Tibial nerve (tissue), 4 donors: Measurements from ENCODE around the gene C4orf17. TPM values are rescaled to one million over a fixed set of nuclear protein-coding genes. Genes with fewer than 3 reads are reported as not detected.

Experiments
- DNase-seq, 2 donors: peaks; one replicate each; pipeline ENCODE4 v3.0.0-alpha.2; 2019; ENCODE audit warnings: low spot score in 2 of 2
- H3K27ac ChIP-seq, 4 donors: fragments of 200-600 bp; sonication (generic) in 3 of 4; one replicate each; pipeline ENCODE4 v1.5.1; 2017 to 2019; ENCODE audit warnings: mild to moderate bottlenecking in 1 of 4
- H3K27me3 ChIP-seq, 2 donors: fragments of 200-600 bp; sonication (generic) in 1 of 2; one replicate each; pipeline versions ENCODE4 v1.5.1 to v1.6.0; 2017 to 2019
- H3K36me3 ChIP-seq, 3 donors: fragments of 200-600 bp; sonication (generic); one replicate each; pipeline ENCODE4 v1.5.1; 2018 to 2019
- H3K4me1 ChIP-seq, 4 donors: fragments of 200-600 bp; sonication (generic) in 3 of 4; one replicate each; pipeline ENCODE4 v1.5.1; 2017 to 2019
- H3K4me3 ChIP-seq, 4 donors: fragments of 200-600 bp; sonication (generic) in 3 of 4; one replicate each; pipeline ENCODE4 v1.5.1; 2017 to 2019; ENCODE audit warnings: mild to moderate bottlenecking in 1 of 4, moderate library complexity in 1 of 4
- H3K9me3 ChIP-seq, 4 donors: fragments of 200-600 bp; sonication (generic) in 3 of 4; one replicate each; pipeline ENCODE4 v1.5.1; 2017 to 2019
- CTCF ChIP-seq, 5 experiments: fragments of 200-600 bp in 3 of 5; fragments of 450-650 bp in 2 of 5; sonication (generic) in 3 of 5; IDR thresholded peaks; one replicate each; pipeline ENCODE4 v1.5.1; 2016 to 2019; ENCODE audit warnings: antibody characterized with exemption in 5 of 5, mild to moderate bottlenecking in 3 of 5, moderate library complexity in 2 of 5
- EP300 ChIP-seq, 2 donors: sonication (generic); formaldehyde crosslinking; IDR thresholded peaks; one replicate each; pipeline ENCODE4 v1.6.1; 2017; ENCODE audit warnings: antibody characterized with exemption in 2 of 2, mild to moderate bottlenecking in 1 of 2
- POLR2A ChIP-seq, 2 donors: fragments of 450-650 bp; IDR thresholded peaks; one replicate each; pipeline ENCODE4 v1.6.1; 2017; ENCODE audit warnings: antibody characterized with exemption in 2 of 2, mild to moderate bottlenecking in 2 of 2, moderate library complexity in 2 of 2
- WGBS, 2 donors: methylation state at CpG; one replicate each; pipeline ENCODE4 v1.1.5; 2018; 5-methylcytosine and 5-hydroxymethylcytosine counted together
- total RNA-seq, 4 donors: library from RNA; depleted of rRNA; stranded (reverse); fragments of >200 nt; gene quantifications; one replicate each; pipeline ENCODE4 v1.1.0, GENCODE V29; 2016

The C4orf17 gene
- total RNA-seq, 4 donors from 2014 or later = not detected

- H3K27me3 ChIP-seq = peaks cover 0 to 4% of the 10 kb centered on the region in 2 donors
- no peaks in the 10 kb centered on the region for H3K36me3 ChIP-seq
- no peaks in the 10 kb centered on the region for H3K9me3 ChIP-seq
- no peak overlapping the region for H3K4me3 ChIP-seq
- H3K27ac ChIP-seq = no peak overlapping the region
- TF ChIP-seq EP300 (IDR thresholded peaks at IDR 0.05) = no peak
- TF ChIP-seq CTCF (IDR thresholded peaks at IDR 0.05) = no peak
- no peak for TF ChIP-seq POLR2A (IDR thresholded peaks at IDR 0.05)
- no peak for DNase-seq
- no peaks in the 10 kb centered on the region for H3K4me1 ChIP-seq
- 75 to 78% methylated on average over 1 of the region's 1 CpG for WGBS, 2 donors
Measured at GRCh38 chr4:99573735-99574368, 63.0 kb downstream of the C4orf17 start.

GRCh38 chr4:99574530-99575324 lies 63.9 kb downstream of the C4orf17 start, which contains the start of gene MTTP:
MTTP (plus strand) TSS chr4:99574824; CDS start chr4:99574910, 86 bp downstream.
- no peak for TF ChIP-seq EP300 (IDR thresholded peaks at IDR 0.05)
- no peak for TF ChIP-seq CTCF (IDR thresholded peaks at IDR 0.05)
- TF ChIP-seq POLR2A (IDR thresholded peaks at IDR 0.05) = no peak
- H3K9me3 ChIP-seq = no peaks in the 10 kb centered on the region
- H3K36me3 ChIP-seq = no peaks in the 10 kb centered on the region
- no peak within 1 kb of the TSS for H3K27ac ChIP-seq
- no peak for DNase-seq
- H3K4me1 ChIP-seq = no peaks in the 10 kb centered on the region
- H3K27me3 ChIP-seq = peaks cover 0 to 4% of the 10 kb centered on the region in 2 donors
- no peak within 1 kb of the TSS for H3K4me3 ChIP-seq
- whole genome bisulfite sequencing, 2 donors = 67 to 71% methylated on average over 3 of the region's 3 CpGs

- no peaks in the 10 kb centered on the region for H3K27me3 ChIP-seq
- H3K9me3 ChIP-seq = no peaks in the 10 kb centered on the region
- DNase-seq = no peak
- H3K4me3 ChIP-seq = no peak overlapping the region
- 76 to 83% methylated on average over 2 of the region's 2 CpGs for WGBS, 2 donors
- H3K36me3 ChIP-seq = no peaks in the 10 kb centered on the region
- H3K27ac ChIP-seq = no peak overlapping the region
- TF ChIP-seq CTCF (IDR thresholded peaks at IDR 0.05) = no peak
- TF ChIP-seq EP300 (IDR thresholded peaks at IDR 0.05) = no peak
- no peak for TF ChIP-seq POLR2A (IDR thresholded peaks at IDR 0.05)
- H3K4me1 ChIP-seq = no peaks in the 10 kb centered on the region
Measured at GRCh38 chr4:99578714-99579113, 67.9 kb downstream of the C4orf17 start.

- WGBS, 2 donors = 92 to 96% methylated on average over 1 of the region's 1 CpG
- TF ChIP-seq EP300 (IDR thresholded peaks at IDR 0.05) (no peak), CTCF (IDR thresholded peaks at IDR 0.05) (no peak), POLR2A (IDR thresholded peaks at IDR 0.05) (no peak)
- no peaks in the 10 kb centered on the region for H3K9me3 ChIP-seq
- no peak for DNase-seq
- H3K27ac ChIP-seq = no peak overlapping the region
- H3K36me3 ChIP-seq = no peaks in the 10 kb centered on the region
- no peak overlapping the region for H3K4me3 ChIP-seq
- H3K27me3 ChIP-seq = no peaks in the 10 kb centered on the region
- no peaks in the 10 kb centered on the region for H3K4me1 ChIP-seq
Measured at GRCh38 chr4:99585516-99585915, 74.7 kb downstream of the C4orf17 start.

GRCh38 chr4:99586322-99586721 lies 75.5 kb downstream of the C4orf17 start:
- H3K27me3 ChIP-seq = no peaks in the 10 kb centered on the region
- no peaks in the 10 kb centered on the region for H3K9me3 ChIP-seq
- no peak for TF ChIP-seq POLR2A (IDR thresholded peaks at IDR 0.05)
- TF ChIP-seq EP300 (IDR thresholded peaks at IDR 0.05) = no peak
- TF ChIP-seq CTCF (IDR thresholded peaks at IDR 0.05) = no peak
- DNase-seq = no peak
- no peak overlapping the region for H3K4me3 ChIP-seq
- H3K27ac ChIP-seq = no peak overlapping the region
- WGBS, 2 donors = 44 to 48% methylated on average over 2 of the region's 2 CpGs
- no peaks in the 10 kb centered on the region for H3K36me3 ChIP-seq
- no peaks in the 10 kb centered on the region for H3K4me1 ChIP-seq
